H1 (cell line): ENCODE results near the gene FCRL6. TPM values are rescaled to one million over a fixed set of nuclear protein-coding genes. Genes with fewer than 3 reads are reported as not detected.

ENCODE experiments used
- CTCF ChIA-PET: fragments of 300-600 bp; sonication (Branson Sonifier 250); formaldehyde crosslinking; loops from one replicate; lab custom pipeline; 2021; ENCODE audit not compliant: partially characterized antibody; lab: Charles Lee
- POLR2A ChIA-PET: fragments of 300-600 bp; sonication (Branson Sonifier 250); formaldehyde crosslinking; loops from one replicate; lab custom pipeline; 2021; ENCODE audit warnings: inconsistent platforms; ENCODE audit not compliant: partially characterized antibody; lab: Charles Lee
- DNase-seq, 2 experiments: peaks; one replicate each; pipeline versions ENCODE4 v3.0.0 to v3.0.0-alpha.2; 2010 to 2022; ENCODE audit warnings: low spot score in 2 of 2, low read depth in 1 of 2, mixed read lengths in 1 of 2
- FAIRE-seq: peaks from 2 replicates; lab custom pipeline; 2011; peaks lifted over from hg19 to GRCh38; lab: Jason Lieb, UNC
- H2AFZ ChIP-seq: 2 replicates; pipeline ENCODE4 v1.8.1; 2012; ENCODE audit warnings: low read length, inconsistent platforms
- H2AK5ac ChIP-seq: 2 replicates; pipeline ENCODE4 v1.6.1; 2013; ENCODE audit warnings: low read depth, low read length
- H2BK120ac ChIP-seq: replicated peaks from 2 replicates; pipeline ENCODE3; 2013; ENCODE audit warnings: low read depth, low read length, inconsistent platforms
- H2BK12ac ChIP-seq: 2 replicates; pipeline ENCODE4 v1.6.1; 2013; ENCODE audit warnings: low read depth, low read length
- H2BK15ac ChIP-seq: 2 replicates; pipeline ENCODE4 v1.6.1; 2013; ENCODE audit warnings: low read length
- H2BK20ac ChIP-seq: 2 replicates; pipeline ENCODE4 v1.6.1; 2013; ENCODE audit warnings: low read length
- H2BK5ac ChIP-seq: 2 replicates; pipeline ENCODE4 v1.6.1; 2013; ENCODE audit warnings: low read depth, low read length
- H3K14ac ChIP-seq: 2 replicates; pipeline ENCODE4 v1.6.1; 2013; ENCODE audit warnings: inconsistent platforms; ENCODE audit not compliant: insufficient read length
- H3K18ac ChIP-seq: 2 replicates; pipeline ENCODE4 v1.6.1; 2013; ENCODE audit warnings: low read length; ENCODE audit errors: extremely low read depth
- H3K23ac ChIP-seq: 2 replicates; pipeline ENCODE4 v1.6.1; 2013; ENCODE audit warnings: inconsistent platforms; ENCODE audit not compliant: insufficient read length
- H3K23me2 ChIP-seq: 2 replicates; pipeline ENCODE4 v1.6.1; 2013; ENCODE audit warnings: low read depth, low read length
- H3K27ac ChIP-seq: 2 replicates; pipeline ENCODE4 v1.6.1; 2011; ENCODE audit warnings: low read depth, low read length, inconsistent platforms
- H3K27me3 ChIP-seq, 4 experiments: replicated peaks in 1 of 4; 1 replicate in 1 of 4; 2 replicates in 3 of 4; pipeline versions ENCODE4 v1.6.1 to v1.8.1; 2011 to 2013; ENCODE audit warnings: low read length in 3 of 4, mild to moderate bottlenecking in 3 of 4, inconsistent platforms in 2 of 4, mixed read lengths in 2 of 4, moderate library complexity in 1 of 4; ENCODE audit not compliant: control insufficient read depth in 3 of 4, insufficient read depth in 3 of 4; ENCODE audit errors: extremely low read depth in 1 of 4
- H3K36me3 ChIP-seq, 4 experiments: 2 replicates each; pipeline versions ENCODE4 v1.6.1 to v1.8.1; 2011 to 2013; ENCODE audit warnings: mild to moderate bottlenecking in 4 of 4, low read length in 3 of 4, moderate library complexity in 2 of 4, control low read depth in 1 of 4, inconsistent platforms in 1 of 4; ENCODE audit not compliant: insufficient read depth in 4 of 4, control insufficient read depth in 2 of 4
- H3K4ac ChIP-seq: replicated peaks from 2 replicates; pipeline ENCODE3; 2013; ENCODE audit warnings: low read length, low read depth, mixed read lengths, inconsistent platforms; ENCODE audit not compliant: insufficient read length
- H3K4me1 ChIP-seq, 4 experiments: replicated peaks in 1 of 4; 1 replicate in 1 of 4; 2 replicates in 3 of 4; pipeline versions ENCODE4 v1.6.1 to v1.8.1; 2011 to 2013; ENCODE audit warnings: low read length in 3 of 4, inconsistent platforms in 2 of 4, mixed read lengths in 1 of 4; ENCODE audit not compliant: insufficient read depth in 4 of 4, control insufficient read depth in 3 of 4
- H3K4me2 ChIP-seq, 2 experiments: 2 replicates each; pipeline versions ENCODE4 v1.6.1 to v1.8.1; 2011 to 2013; ENCODE audit warnings: low read depth in 2 of 2, low read length in 2 of 2, control low read depth in 1 of 2, inconsistent platforms in 1 of 2, mild to moderate bottlenecking in 1 of 2; ENCODE audit not compliant: insufficient read depth in 1 of 2
- H3K4me3 ChIP-seq, 4 experiments: fragments of 200-600, 300-600 bp in 1 of 4; sonication (generic), shearing (Covaris generic), sonication (Bioruptor Twin) in 1 of 4; 2 replicates each; pipeline versions ENCODE4 v1.5.1 to v1.8.1; 2011 to 2016; ENCODE audit warnings: low read length in 4 of 4, low read depth in 3 of 4, control low read depth in 2 of 4, inconsistent platforms in 2 of 4, mild to moderate bottlenecking in 2 of 4, mixed read lengths in 1 of 4, moderate library complexity in 1 of 4; ENCODE audit not compliant: insufficient read depth in 2 of 4; ENCODE audit errors: extremely low read depth in 1 of 4
- H3K56ac ChIP-seq: replicated peaks from 2 replicates; pipeline ENCODE3; 2013; ENCODE audit warnings: low read depth, mild to moderate bottlenecking, mixed read lengths, low read length, inconsistent platforms; ENCODE audit not compliant: insufficient read length
- H3K79me1 ChIP-seq: 2 replicates; pipeline ENCODE4 v1.6.1; 2013; ENCODE audit warnings: low read depth, low read length, control low read depth
- H3K79me2 ChIP-seq, 2 experiments: 2 replicates each; pipeline versions ENCODE4 v1.6.1 to v1.8.1; 2012 to 2013; ENCODE audit warnings: low read length in 2 of 2, mild to moderate bottlenecking in 2 of 2, inconsistent platforms in 1 of 2; ENCODE audit not compliant: insufficient read depth in 2 of 2, control insufficient read depth in 1 of 2
- H3K9ac ChIP-seq, 4 experiments: replicated peaks in 1 of 4; 1 replicate in 1 of 4; 2 replicates in 3 of 4; pipeline versions ENCODE4 v1.6.1 to v1.8.1; 2011 to 2013; ENCODE audit warnings: low read depth in 3 of 4, low read length in 3 of 4, control low read depth in 2 of 4, mild to moderate bottlenecking in 2 of 4, moderate library complexity in 2 of 4, inconsistent platforms in 1 of 4; ENCODE audit errors: extremely low read depth in 1 of 4
- H3K9me3 ChIP-seq, 2 experiments: 2 replicates each; pipeline versions ENCODE4 v1.6.1 to v1.8.1; 2012 to 2013; ENCODE audit warnings: mild to moderate bottlenecking in 2 of 2, moderate library complexity in 2 of 2, control low read depth in 1 of 2, inconsistent platforms in 1 of 2, low read depth in 1 of 2, low read length in 1 of 2, mixed read lengths in 1 of 2; ENCODE audit not compliant: insufficient read depth in 2 of 2
- H4K20me1 ChIP-seq, 2 experiments: replicated peaks in 1 of 2; 2 replicates each; pipeline versions ENCODE3 to v1.8.1; 2011 to 2013; ENCODE audit warnings: inconsistent platforms in 2 of 2, low read length in 2 of 2, mild to moderate bottlenecking in 1 of 2; ENCODE audit not compliant: insufficient read depth in 2 of 2, control insufficient read depth in 1 of 2
- H4K5ac ChIP-seq: 2 replicates; pipeline ENCODE4 v1.6.1; 2013; ENCODE audit warnings: low read length, low read depth, mixed read lengths, inconsistent platforms; ENCODE audit not compliant: insufficient read length
- H4K8ac ChIP-seq: 2 replicates; pipeline ENCODE4 v1.8.0; 2013; ENCODE audit warnings: mild to moderate bottlenecking, moderate library complexity, low read length, inconsistent platforms; ENCODE audit not compliant: insufficient read depth; ENCODE audit errors: extremely low read depth
- H4K91ac ChIP-seq: replicated peaks from 2 replicates; pipeline ENCODE3; 2013; ENCODE audit warnings: low read length, mixed read lengths, inconsistent platforms; ENCODE audit not compliant: insufficient read length
- ASH2L ChIP-seq: fragments of 200-600, 300-600 bp; sonication (generic); IDR thresholded peaks from one replicate; pipeline ENCODE4 v1.7.1; 2017; ENCODE audit warnings: low read length
- RXRA ChIP-seq: IDR thresholded peaks from 2 replicates; pipeline ENCODE4 v1.6.1; 2011; ENCODE audit warnings: low read depth, mild to moderate bottlenecking, low read length, moderate library complexity; ENCODE audit not compliant: insufficient read depth
- SIN3A ChIP-seq, 2 experiments: IDR thresholded peaks in 1 of 2; conservative IDR thresholded peaks in 1 of 2; 2 replicates each; pipeline ENCODE4 v1.6.1; 2011 to 2012; ENCODE audit warnings: low read length in 2 of 2, improper control_type of control experiment in 1 of 2, low read depth in 1 of 2, mild to moderate bottlenecking in 1 of 2
- SP1 ChIP-seq: IDR thresholded peaks from 2 replicates; pipeline ENCODE4 v1.6.1; 2011; ENCODE audit warnings: low read depth, low read length
- TBP ChIP-seq: IDR thresholded peaks from 2 replicates; pipeline ENCODE4 v1.6.1; 2011; ENCODE audit warnings: low read depth, low read length, improper control_type of control experiment
- TEAD4 ChIP-seq: IDR thresholded peaks from 2 replicates; pipeline ENCODE4 v1.6.1; 2012; ENCODE audit warnings: low read depth, low read length, inconsistent platforms, mixed read lengths
- WGBS, 2 experiments: shearing (Covaris generic) in 1 of 2; methylation state at CpG; one replicate each; pipeline versions ENCODE4 v1.1.6 to v1.1.7; 2013 to 2015; ENCODE audit warnings: low lambda C conversion rate in 2 of 2, mixed read lengths in 2 of 2, inconsistent platforms in 1 of 2, low coverage in 1 of 2, missing lambda C conversion rate in 1 of 2; ENCODE audit not compliant: insufficient replicate concordance in 2 of 2, insufficient coverage in 1 of 2, insufficient read length in 1 of 2; ENCODE audit errors: extremely low coverage in 1 of 2, missing lambda C conversion rate in 1 of 2; 5-methylcytosine and 5-hydroxymethylcytosine counted together
- polyA plus RNA-seq, 7 experiments: library from polyadenylated mRNA; depleted of rRNA in 3 of 7; stranded (reverse) in 5 of 7; unstranded in 2 of 7; fragments of >200 nt in 5 of 7; fragments of 200-250 nt in 2 of 7; gene quantifications; 1 replicate in 5 of 7; 2 replicates in 1 of 7; 4 replicates in 1 of 7; pipeline versions ENCODE4 v1.2.1 to v1.2.3, GENCODE V29; 2011 to 2013; ENCODE audit warnings: missing spikeins in 2 of 7, mixed read lengths in 2 of 7
- total RNA-seq: library from RNA; stranded (reverse); fragmentation: NEBNext Ultra II Directional; extraction: Animal tissue kit (Norgen Biotek cat#: 25700); gene quantifications from 2 replicates; pipeline ENCODE4 v1.2.1, GENCODE V29; 2021

The FCRL6 gene
- total and polyA plus RNA-seq, 2 of the 8 experiments (the other 6 are each of a cell fraction or from before 2014, with no cell fraction given) = not detected

GRCh38 chr1:159783724-159784123, 18.4 kb upstream of the FCRL6 start:
- no peak for TF ChIP-seq RXRA
- TF ChIP-seq SP1 = 0 out of 2 replicates have a peak, but pooled peaks have one; percentile 64
- TF ChIP-seq ASH2L = peak; percentile 88
- TF ChIP-seq TBP = no peak
- 0 out of 4 replicates have a peak, but pooled peaks of 1 of the 2 experiments have one; percentile 24 for TF ChIP-seq SIN3A (conservative IDR thresholded peaks at IDR 0.05 in 1 of 2, IDR thresholded peaks at IDR 0.05 in 1 of 2; ENCODE audit: low read depth in 1 of 2, low read length in 2 of 2)
- peak; percentile 99 for TF ChIP-seq TEAD4
- no peak overlapping the region; a peak in 1 of 8 replicates for H3K4me3 ChIP-seq
- H3K14ac ChIP-seq = no peak overlapping the region
- H2BK5ac ChIP-seq = peak overlapping the region; percentile 92; the same call in 1 of the 2 replicates
- H2AFZ ChIP-seq = no peak overlapping the region
- DNase-seq (no peak), FAIRE-seq (no peak)
- no peak overlapping the region for H3K18ac ChIP-seq
- H3K4ac ChIP-seq = no peak overlapping the region
- H2BK120ac ChIP-seq = no peak overlapping the region
- H4K8ac ChIP-seq = no peak overlapping the region
- peaks cover 0 to 2% (median 0%) of the 10 kb centered on the region in 4 experiments; a peak in 1 of 7 replicates for H3K27me3 ChIP-seq
- no peak overlapping the region for H2BK15ac ChIP-seq
- peak overlapping the region; percentile 39 for H4K91ac ChIP-seq
- ChIA-PET POLR2A (interaction anchor here (0.9 kb wide), 1 partner anchor 12 kb away, joined by 3 read pairs; no protein-coding TSS in a partner anchor), CTCF (interaction anchor here (1.3 to 4.4 kb wide), 3 partner anchors 10 to 108 kb away, joined by 4 to 39 read pairs (median 32); no protein-coding TSS in a partner anchor)
- H3K36me3 ChIP-seq = no peaks in the 10 kb centered on the region; a peak in 1 of 8 replicates
- peaks cover 2 to 13% (median 9%) of the 10 kb centered on the region in 4 experiments; a peak in 4 of 7 replicates for H3K4me1 ChIP-seq
- H2AK5ac ChIP-seq = peak overlapping the region; percentile 97; the same call in 1 of the 2 replicates
- H3K9ac ChIP-seq = no peak overlapping the region
- H4K5ac ChIP-seq = no peak overlapping the region
- H3K79me2 ChIP-seq = no peaks in the 10 kb centered on the region
- H3K23me2 ChIP-seq = peaks cover 5% of the 10 kb centered on the region; the same call in 1 of the 2 replicates
- H4K20me1 ChIP-seq = peaks cover 0 to 3% of the 10 kb centered on the region in 2 experiments
- H2BK12ac ChIP-seq = peak overlapping the region; percentile 96
- no peak overlapping the region for H3K23ac ChIP-seq
- H3K27ac ChIP-seq = no peak overlapping the region
- peak overlapping the region; percentile 48 to 55 for H3K4me2 ChIP-seq
- H3K79me1 ChIP-seq = no peaks in the 10 kb centered on the region
- WGBS, 2 experiments = 67% methylated on average over 1 of the region's 1 CpG; no CpG with 5 or more reads in 1 of the 2 experiments
- H3K9me3 ChIP-seq = no peaks in the 10 kb centered on the region
- H3K56ac ChIP-seq = no peak overlapping the region
- H2BK20ac ChIP-seq = no peak overlapping the region
